OCI-LY7 (cell line): Measurements from ENCODE around the gene OPTN. TPM values are rescaled to one million over a fixed set of nuclear protein-coding genes. Genes with fewer than 3 reads are reported as not detected.

Source experiments
- BruUV-seq: library from RNA; stranded (reverse); fragments of 400-500 nt; replicated peaks from 2 replicates; lab custom pipeline; 2021; lab: Mats Ljungman, UMichigan
- CTCF ChIA-PET: fragments of 300-600 bp; sonication (Branson Sonifier 250); formaldehyde crosslinking; loops from one replicate; lab custom pipeline; 2022; ENCODE audit warnings: antibody characterized with exemption; ENCODE audit not compliant: unreplicated experiment; lab: Charles Lee
- POLR2A ChIA-PET: fragments of 300-600 bp; sonication (Branson Sonifier 250); formaldehyde crosslinking; loops from one replicate; lab custom pipeline; 2022; ENCODE audit warnings: antibody characterized with exemption; lab: Charles Lee
- DNase-seq: peaks from one replicate; pipeline ENCODE4 v3.0.0-alpha.2; 2015; ENCODE audit warnings: low spot score
- H2AFZ ChIP-seq: fragments of 200-600 bp; sonication (generic), shearing (Covaris generic); 2 replicates; pipeline ENCODE4 v1.6.1; 2014; ENCODE audit warnings: mild to moderate bottlenecking, antibody characterized with exemption, low read length, moderate library complexity
- H3K27ac ChIP-seq: fragments of 200-600 bp; sonication (generic); 2 replicates; pipeline ENCODE4 v1.5.1; 2014; ENCODE audit warnings: mixed run types, low read depth, mild to moderate bottlenecking, moderate library complexity, low read length, inconsistent platforms; ENCODE audit not compliant: poor library complexity, severe bottlenecking
- H3K36me3 ChIP-seq: fragments of 200-600 bp; sonication (generic); 2 replicates; pipeline ENCODE4 v1.6.1; 2014; ENCODE audit warnings: mild to moderate bottlenecking, antibody characterized with exemption, low read length, moderate library complexity, mixed read lengths; ENCODE audit not compliant: insufficient read depth
- H3K4me1 ChIP-seq: fragments of 200-600 bp; sonication (generic); 2 replicates; pipeline ENCODE4 v1.5.1; 2014; ENCODE audit warnings: mild to moderate bottlenecking, low read length; ENCODE audit not compliant: insufficient read depth, poor library complexity, severe bottlenecking
- H3K4me2 ChIP-seq: fragments of 200-600 bp; sonication (generic); 2 replicates; pipeline ENCODE4 v1.6.1; 2014; ENCODE audit warnings: mild to moderate bottlenecking, low read length
- H3K4me3 ChIP-seq: fragments of 200-600 bp; sonication (generic); 2 replicates; pipeline ENCODE4 v1.5.1; 2014; ENCODE audit warnings: mild to moderate bottlenecking, low read depth, low read length; ENCODE audit not compliant: poor library complexity, severe bottlenecking
- H3K79me2 ChIP-seq: fragments of 200-600 bp; sonication (generic); 2 replicates; pipeline ENCODE4 v1.6.1; 2016; ENCODE audit warnings: low read depth, mild to moderate bottlenecking, low read length, moderate library complexity, mixed read lengths; ENCODE audit not compliant: insufficient read depth
- H3K9me2 ChIP-seq: fragments of 200-600 bp; sonication (generic); 2 replicates; pipeline ENCODE4 v1.6.1; 2016; ENCODE audit warnings: mild to moderate bottlenecking, low read length, mixed read lengths; ENCODE audit not compliant: insufficient read depth
- H3K9me3 ChIP-seq: fragments of 200-600 bp; sonication (generic); 2 replicates; pipeline ENCODE4 v1.6.1; 2014; ENCODE audit warnings: mild to moderate bottlenecking, mixed run types, low read length, mixed read lengths
- H4K20me1 ChIP-seq: fragments of 200-600 bp; sonication (generic); 2 replicates; pipeline ENCODE4 v1.6.1; 2014; ENCODE audit warnings: mild to moderate bottlenecking, antibody characterized with exemption, low read length, moderate library complexity, mixed read lengths; ENCODE audit not compliant: insufficient read depth
- EZH2phosphoT487 ChIP-seq: fragments of 200-600 bp; sonication (generic); IDR thresholded peaks from 2 replicates; pipeline ENCODE4 v1.6.1; 2018; ENCODE audit warnings: low read depth, borderline replicate concordance, mild to moderate bottlenecking, mixed run types, antibody characterized with exemption, low read length, moderate library complexity, mixed read lengths
- intact Hi-C: fragments of 100-400 bp; cut with micrococcal nuclease; formaldehyde crosslinking; loops from one replicate; pipeline ENCODE4 v1.10.0; 2022; ENCODE audit not compliant: unreplicated experiment
- total RNA-seq, 2 experiments: library from RNA; depleted of rRNA in 1 of 2; stranded (reverse); fragments of >200 nt in 1 of 2; shearing (Covaris generic) in 1 of 2; gene quantifications; 2 replicates each; pipeline ENCODE4 v1.2.3, GENCODE V29; 2014 to 2022
- TF ChIP-seq, protein P1 (sequence below): fragments of 200-600 bp; sonication (generic); conservative IDR thresholded peaks from 2 replicates; pipeline ENCODE4 v1.5.1; 2014; ENCODE audit warnings: mild to moderate bottlenecking, antibody characterized with exemption, low read length, moderate library complexity, mixed read lengths

Gene OPTN
- total RNA-seq, 2 experiments from 2014 or later: 0.60 to 3.6 TPM

DNA sequence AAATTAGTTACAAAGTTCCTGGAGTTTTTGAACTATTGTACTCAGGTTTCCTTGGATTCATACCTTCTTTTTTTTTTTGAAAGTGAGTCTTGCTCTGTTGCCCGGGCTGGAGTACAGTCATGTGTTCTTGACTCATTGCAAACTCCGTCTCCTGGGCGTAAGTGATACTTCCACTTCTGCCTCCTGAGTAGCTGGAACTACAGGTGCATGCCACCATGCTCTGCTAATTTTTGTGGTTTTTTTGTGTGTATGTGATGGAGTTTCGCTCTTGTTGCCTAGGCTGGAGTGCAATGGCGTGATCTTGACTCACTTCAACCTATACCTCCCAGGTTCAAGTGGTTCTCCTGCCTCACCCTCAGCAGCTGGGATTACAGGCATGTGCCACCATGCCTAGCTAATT is 83.7 kb downstream of the OPTN start:
- no peak for DNase-seq
- Histone ChIP-seq H3K4me3 (no peak overlapping the region), H3K9me2 (no peaks in the 10 kb centered on the region), H3K79me2 (peaks cover 4% of the 10 kb centered on the region; the same call in 1 of the 2 replicates), H3K36me3 (peaks cover 100% of the 10 kb centered on the region), H4K20me1 (no peaks in the 10 kb centered on the region), H2AFZ (no peak overlapping the region), H3K9me3 (no peaks in the 10 kb centered on the region), H3K4me1 (no peaks in the 10 kb centered on the region), H3K27ac (no peak overlapping the region), H3K4me2 (no peak overlapping the region)
- intact Hi-C loops: no loop called here
- no peak for TF ChIP-seq EZH2phosphoT487
- TF ChIP-seq, protein P1, sequence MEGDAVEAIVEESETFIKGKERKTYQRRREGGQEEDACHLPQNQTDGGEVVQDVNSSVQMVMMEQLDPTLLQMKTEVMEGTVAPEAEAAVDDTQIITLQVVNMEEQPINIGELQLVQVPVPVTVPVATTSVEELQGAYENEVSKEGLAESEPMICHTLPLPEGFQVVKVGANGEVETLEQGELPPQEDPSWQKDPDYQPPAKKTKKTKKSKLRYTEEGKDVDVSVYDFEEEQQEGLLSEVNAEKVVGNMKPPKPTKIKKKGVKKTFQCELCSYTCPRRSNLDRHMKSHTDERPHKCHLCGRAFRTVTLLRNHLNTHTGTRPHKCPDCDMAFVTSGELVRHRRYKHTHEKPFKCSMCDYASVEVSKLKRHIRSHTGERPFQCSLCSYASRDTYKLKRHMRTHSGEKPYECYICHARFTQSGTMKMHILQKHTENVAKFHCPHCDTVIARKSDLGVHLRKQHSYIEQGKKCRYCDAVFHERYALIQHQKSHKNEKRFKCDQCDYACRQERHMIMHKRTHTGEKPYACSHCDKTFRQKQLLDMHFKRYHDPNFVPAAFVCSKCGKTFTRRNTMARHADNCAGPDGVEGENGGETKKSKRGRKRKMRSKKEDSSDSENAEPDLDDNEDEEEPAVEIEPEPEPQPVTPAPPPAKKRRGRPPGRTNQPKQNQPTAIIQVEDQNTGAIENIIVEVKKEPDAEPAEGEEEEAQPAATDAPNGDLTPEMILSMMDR: no peak
- POLR2A ChIA-PET: no interaction called here
- CTCF ChIA-PET: no interaction called here
- BruUV-seq: no TSS peak

DNA sequence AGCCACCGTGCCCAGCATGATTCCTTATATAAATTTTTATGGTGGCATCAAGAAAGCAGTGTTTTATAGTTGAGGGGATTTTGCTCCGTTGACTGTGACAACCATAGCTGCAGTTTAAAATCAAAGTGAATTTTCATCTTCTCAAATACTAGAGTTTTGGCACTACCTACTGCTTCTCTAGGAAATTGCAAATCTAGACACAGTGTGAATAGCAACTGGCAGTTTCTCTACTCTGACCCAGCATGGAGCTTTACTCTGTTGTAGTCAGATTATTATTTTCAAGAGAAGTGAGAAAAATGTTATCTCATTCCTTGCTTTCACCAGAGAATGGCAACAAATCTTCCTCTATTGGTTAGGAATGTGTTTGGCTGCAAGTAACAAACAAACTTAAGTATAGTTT is 84.3 kb downstream of the OPTN start:
- no TSS peak for BruUV-seq
- Histone ChIP-seq H3K27ac (no peak overlapping the region), H3K4me1 (no peaks in the 10 kb centered on the region), H2AFZ (no peak overlapping the region), H3K4me2 (no peak overlapping the region), H3K4me3 (no peak overlapping the region), H3K36me3 (peaks cover 100% of the 10 kb centered on the region), H3K9me3 (no peaks in the 10 kb centered on the region), H3K9me2 (no peaks in the 10 kb centered on the region), H3K79me2 (peaks cover 2% of the 10 kb centered on the region; the same call in 1 of the 2 replicates), H4K20me1 (no peaks in the 10 kb centered on the region)
- TF ChIP-seq, protein P1: no peak
- ChIA-PET CTCF (no interaction called here), POLR2A (no interaction called here)
- intact Hi-C loops: no loop called here
- no peak for DNase-seq

DNA sequence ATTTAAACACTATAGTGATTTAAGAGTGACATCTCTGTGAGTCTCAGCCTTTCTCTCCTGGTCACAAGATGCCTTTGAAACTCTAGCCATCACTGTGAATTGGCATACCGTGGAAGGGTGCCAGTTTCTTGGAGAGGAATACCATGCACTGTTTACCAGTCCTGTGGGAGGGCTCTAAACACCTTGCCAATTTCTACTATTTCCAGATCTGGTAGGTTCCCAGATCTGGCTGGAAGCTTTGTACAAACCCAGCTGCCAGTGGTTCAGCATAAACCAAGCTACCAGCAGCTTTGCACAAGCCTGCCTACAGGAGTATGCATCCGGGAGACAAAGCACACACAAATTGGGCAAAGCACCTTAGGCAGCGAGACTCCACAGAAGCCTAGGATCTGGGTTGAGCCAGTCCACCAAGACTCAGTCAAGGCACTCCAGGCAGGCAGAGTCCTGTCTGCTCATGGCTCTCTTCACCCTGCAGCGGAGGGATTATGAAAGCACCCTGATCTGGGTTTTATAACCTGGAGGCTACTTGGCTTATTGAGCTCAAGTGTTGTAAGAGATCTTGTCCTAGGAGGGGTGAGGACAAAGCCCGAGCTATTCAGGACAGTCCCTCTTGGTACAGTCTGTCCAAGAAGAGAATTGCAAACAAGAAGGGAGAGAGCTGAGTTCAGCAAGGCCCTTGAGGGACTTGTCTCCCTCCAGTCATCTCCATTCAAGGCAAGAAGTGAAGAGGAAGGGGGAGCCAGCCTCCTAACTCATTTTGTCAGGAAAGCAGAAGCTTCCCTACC is 85.0 kb downstream of the OPTN start:
- no peak for DNase-seq
- no peaks in the 10 kb centered on the region for H4K20me1 ChIP-seq
- H3K27ac ChIP-seq: no peak overlapping the region
- no peaks in the 10 kb centered on the region for H3K9me2 ChIP-seq
- H3K4me1 ChIP-seq: no peaks in the 10 kb centered on the region
- POLR2A ChIA-PET: no interaction called here
- intact Hi-C loops: no loop called here
- H2AFZ ChIP-seq: no peak overlapping the region
- BruUV-seq: no TSS peak
- H3K79me2 ChIP-seq: no peaks in the 10 kb centered on the region
- no peak overlapping the region for H3K4me3 ChIP-seq
- no peaks in the 10 kb centered on the region for H3K9me3 ChIP-seq
- CTCF ChIA-PET: no interaction called here
- no peak overlapping the region for H3K4me2 ChIP-seq
- TF ChIP-seq, protein P1: no peak
- TF ChIP-seq EZH2phosphoT487: no peak
- peaks cover 100% of the 10 kb centered on the region for H3K36me3 ChIP-seq
